Measurements from ENCODE around the gene ARHGAP15. TPM values are rescaled to one million over a fixed set of nuclear protein-coding genes. Genes with fewer than 3 reads are reported as not detected.

The ARHGAP15 gene
- total and polyA plus RNA-seq, 4 donors = 3.8 to 17.9 (median 13.2) TPM

- Histone ChIP-seq H3K9me3 (ENCODE audit: control insufficient read depth in 4 of 4, low read length in 3 of 4) (no peaks in the 10 kb centered on the region), H3K27ac (ENCODE audit: low read depth in 1 of 2, low read length in 2 of 2) (no peak overlapping the region), H3K4me1 (ENCODE audit: control insufficient read depth in 4 of 4, insufficient read depth in 4 of 4, low read length in 3 of 4) (peaks cover 0 to 3% (median 0%) of the 10 kb centered on the region in 4 donors), H3K9ac (ENCODE audit: low read depth in 1 of 2, low read length in 2 of 2) (no peak overlapping the region), H3K27me3 (ENCODE audit: control insufficient read depth in 4 of 4, insufficient read depth in 4 of 4, low read length in 3 of 4) (no peaks in the 10 kb centered on the region), H3K36me3 (ENCODE audit: control insufficient read depth in 4 of 4, insufficient read depth in 3 of 4, low read depth in 1 of 4, low read length in 3 of 4) (no peaks in the 10 kb centered on the region), H3K4me3 (ENCODE audit: low read depth in 1 of 3, low read length in 3 of 3) (no peak overlapping the region)
- DNase-seq (ENCODE audit: low spot score) = no peak
- TF ChIP-seq NR2F2 (IDR thresholded peaks at IDR 0.05) = no peak
- no peak for TF ChIP-seq HNF4A (conservative IDR thresholded peaks at IDR 0.05)
- TF ChIP-seq FOXA1 (IDR thresholded peaks at IDR 0.05) = no peak
- no peak for TF ChIP-seq JUND (IDR thresholded peaks at IDR 0.05)
- TF ChIP-seq RXRA (IDR thresholded peaks at IDR 0.05) = no peak
- TF ChIP-seq MAX (IDR thresholded peaks at IDR 0.05) = no peak
- TF ChIP-seq TAF1 (conservative IDR thresholded peaks at IDR 0.05) = no peak
- TF ChIP-seq GABPA (IDR thresholded peaks at IDR 0.05 in 1 of 2, conservative IDR thresholded peaks at IDR 0.05 in 1 of 2) = no peak
- TF ChIP-seq, protein P1, sequence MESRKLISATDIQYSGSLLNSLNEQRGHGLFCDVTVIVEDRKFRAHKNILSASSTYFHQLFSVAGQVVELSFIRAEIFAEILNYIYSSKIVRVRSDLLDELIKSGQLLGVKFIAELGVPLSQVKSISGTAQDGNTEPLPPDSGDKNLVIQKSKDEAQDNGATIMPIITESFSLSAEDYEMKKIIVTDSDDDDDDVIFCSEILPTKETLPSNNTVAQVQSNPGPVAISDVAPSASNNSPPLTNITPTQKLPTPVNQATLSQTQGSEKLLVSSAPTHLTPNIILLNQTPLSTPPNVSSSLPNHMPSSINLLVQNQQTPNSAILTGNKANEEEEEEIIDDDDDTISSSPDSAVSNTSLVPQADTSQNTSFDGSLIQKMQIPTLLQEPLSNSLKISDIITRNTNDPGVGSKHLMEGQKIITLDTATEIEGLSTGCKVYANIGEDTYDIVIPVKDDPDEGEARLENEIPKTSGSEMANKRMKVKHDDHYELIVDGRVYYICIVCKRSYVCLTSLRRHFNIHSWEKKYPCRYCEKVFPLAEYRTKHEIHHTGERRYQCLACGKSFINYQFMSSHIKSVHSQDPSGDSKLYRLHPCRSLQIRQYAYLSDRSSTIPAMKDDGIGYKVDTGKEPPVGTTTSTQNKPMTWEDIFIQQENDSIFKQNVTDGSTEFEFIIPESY (IDR thresholded peaks at IDR 0.05) = no peak
- TF ChIP-seq HNF4G (IDR thresholded peaks at IDR 0.05) = no peak
- no peak for TF ChIP-seq EGR1 (IDR thresholded peaks at IDR 0.05; ENCODE audit: low read depth in 2 of 2)
- TF ChIP-seq, protein P2, sequence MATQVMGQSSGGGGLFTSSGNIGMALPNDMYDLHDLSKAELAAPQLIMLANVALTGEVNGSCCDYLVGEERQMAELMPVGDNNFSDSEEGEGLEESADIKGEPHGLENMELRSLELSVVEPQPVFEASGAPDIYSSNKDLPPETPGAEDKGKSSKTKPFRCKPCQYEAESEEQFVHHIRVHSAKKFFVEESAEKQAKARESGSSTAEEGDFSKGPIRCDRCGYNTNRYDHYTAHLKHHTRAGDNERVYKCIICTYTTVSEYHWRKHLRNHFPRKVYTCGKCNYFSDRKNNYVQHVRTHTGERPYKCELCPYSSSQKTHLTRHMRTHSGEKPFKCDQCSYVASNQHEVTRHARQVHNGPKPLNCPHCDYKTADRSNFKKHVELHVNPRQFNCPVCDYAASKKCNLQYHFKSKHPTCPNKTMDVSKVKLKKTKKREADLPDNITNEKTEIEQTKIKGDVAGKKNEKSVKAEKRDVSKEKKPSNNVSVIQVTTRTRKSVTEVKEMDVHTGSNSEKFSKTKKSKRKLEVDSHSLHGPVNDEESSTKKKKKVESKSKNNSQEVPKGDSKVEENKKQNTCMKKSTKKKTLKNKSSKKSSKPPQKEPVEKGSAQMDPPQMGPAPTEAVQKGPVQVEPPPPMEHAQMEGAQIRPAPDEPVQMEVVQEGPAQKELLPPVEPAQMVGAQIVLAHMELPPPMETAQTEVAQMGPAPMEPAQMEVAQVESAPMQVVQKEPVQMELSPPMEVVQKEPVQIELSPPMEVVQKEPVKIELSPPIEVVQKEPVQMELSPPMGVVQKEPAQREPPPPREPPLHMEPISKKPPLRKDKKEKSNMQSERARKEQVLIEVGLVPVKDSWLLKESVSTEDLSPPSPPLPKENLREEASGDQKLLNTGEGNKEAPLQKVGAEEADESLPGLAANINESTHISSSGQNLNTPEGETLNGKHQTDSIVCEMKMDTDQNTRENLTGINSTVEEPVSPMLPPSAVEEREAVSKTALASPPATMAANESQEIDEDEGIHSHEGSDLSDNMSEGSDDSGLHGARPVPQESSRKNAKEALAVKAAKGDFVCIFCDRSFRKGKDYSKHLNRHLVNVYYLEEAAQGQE (IDR thresholded peaks at IDR 0.05) = no peak
- TF ChIP-seq SP1 (IDR thresholded peaks at IDR 0.05) = no peak
- TF ChIP-seq YY1 (IDR thresholded peaks at IDR 0.05) = no peak
- TF ChIP-seq, protein P3, sequence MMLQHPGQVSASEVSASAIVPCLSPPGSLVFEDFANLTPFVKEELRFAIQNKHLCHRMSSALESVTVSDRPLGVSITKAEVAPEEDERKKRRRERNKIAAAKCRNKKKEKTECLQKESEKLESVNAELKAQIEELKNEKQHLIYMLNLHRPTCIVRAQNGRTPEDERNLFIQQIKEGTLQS (IDR thresholded peaks at IDR 0.05) = no peak
- TF ChIP-seq RAD21 (IDR thresholded peaks at IDR 0.05) = no peak
- TF ChIP-seq FOXA2 (IDR thresholded peaks at IDR 0.05) = no peak
- TF ChIP-seq CTCF (IDR thresholded peaks at IDR 0.05; ENCODE audit: low read depth, low read length, missing input control) = no peak
- WGBS = 72% methylated on average over 3 of the region's 3 CpGs
These were observed 344.0 kb downstream of the ARHGAP15 start for GRCh38 chr2:143473216-143473615.

Data from liver (tissue), 9 donors.